H1 (cell line): ENCODE results near the gene KIAA1671. TPM values are rescaled to one million over a fixed set of nuclear protein-coding genes. Genes with fewer than 3 reads are reported as not detected.

ENCODE experiments used
- CTCF ChIA-PET: fragments of 300-600 bp; sonication (Branson Sonifier 250); formaldehyde crosslinking; loops from one replicate; lab custom pipeline; 2021; ENCODE audit not compliant: partially characterized antibody; lab: Charles Lee
- POLR2A ChIA-PET: fragments of 300-600 bp; sonication (Branson Sonifier 250); formaldehyde crosslinking; loops from one replicate; lab custom pipeline; 2021; ENCODE audit warnings: inconsistent platforms; ENCODE audit not compliant: partially characterized antibody; lab: Charles Lee
- DNase-seq, 2 experiments: peaks; one replicate each; pipeline versions ENCODE4 v3.0.0 to v3.0.0-alpha.2; 2010 to 2022; ENCODE audit warnings: low spot score in 2 of 2, low read depth in 1 of 2, mixed read lengths in 1 of 2
- FAIRE-seq: peaks from 2 replicates; lab custom pipeline; 2011; peaks lifted over from hg19 to GRCh38; lab: Jason Lieb, UNC
- H2AFZ ChIP-seq: 2 replicates; pipeline ENCODE4 v1.8.1; 2012; ENCODE audit warnings: low read length, inconsistent platforms
- H2AK5ac ChIP-seq: 2 replicates; pipeline ENCODE4 v1.6.1; 2013; ENCODE audit warnings: low read depth, low read length
- H2BK120ac ChIP-seq: replicated peaks from 2 replicates; pipeline ENCODE3; 2013; ENCODE audit warnings: low read depth, low read length, inconsistent platforms
- H2BK12ac ChIP-seq: 2 replicates; pipeline ENCODE4 v1.6.1; 2013; ENCODE audit warnings: low read depth, low read length
- H2BK15ac ChIP-seq: 2 replicates; pipeline ENCODE4 v1.6.1; 2013; ENCODE audit warnings: low read length
- H2BK20ac ChIP-seq: 2 replicates; pipeline ENCODE4 v1.6.1; 2013; ENCODE audit warnings: low read length
- H2BK5ac ChIP-seq: 2 replicates; pipeline ENCODE4 v1.6.1; 2013; ENCODE audit warnings: low read depth, low read length
- H3K14ac ChIP-seq: 2 replicates; pipeline ENCODE4 v1.6.1; 2013; ENCODE audit warnings: inconsistent platforms; ENCODE audit not compliant: insufficient read length
- H3K18ac ChIP-seq: 2 replicates; pipeline ENCODE4 v1.6.1; 2013; ENCODE audit warnings: low read length; ENCODE audit errors: extremely low read depth
- H3K23ac ChIP-seq: 2 replicates; pipeline ENCODE4 v1.6.1; 2013; ENCODE audit warnings: inconsistent platforms; ENCODE audit not compliant: insufficient read length
- H3K23me2 ChIP-seq: 2 replicates; pipeline ENCODE4 v1.6.1; 2013; ENCODE audit warnings: low read depth, low read length
- H3K27ac ChIP-seq: 2 replicates; pipeline ENCODE4 v1.6.1; 2011; ENCODE audit warnings: low read depth, low read length, inconsistent platforms
- H3K27me3 ChIP-seq, 4 experiments: replicated peaks in 1 of 4; 1 replicate in 1 of 4; 2 replicates in 3 of 4; pipeline versions ENCODE4 v1.6.1 to v1.8.1; 2011 to 2013; ENCODE audit warnings: low read length in 3 of 4, mild to moderate bottlenecking in 3 of 4, inconsistent platforms in 2 of 4, mixed read lengths in 2 of 4, moderate library complexity in 1 of 4; ENCODE audit not compliant: control insufficient read depth in 3 of 4, insufficient read depth in 3 of 4; ENCODE audit errors: extremely low read depth in 1 of 4
- H3K36me3 ChIP-seq, 4 experiments: 2 replicates each; pipeline versions ENCODE4 v1.6.1 to v1.8.1; 2011 to 2013; ENCODE audit warnings: mild to moderate bottlenecking in 4 of 4, low read length in 3 of 4, moderate library complexity in 2 of 4, control low read depth in 1 of 4, inconsistent platforms in 1 of 4; ENCODE audit not compliant: insufficient read depth in 4 of 4, control insufficient read depth in 2 of 4
- H3K4ac ChIP-seq: replicated peaks from 2 replicates; pipeline ENCODE3; 2013; ENCODE audit warnings: low read length, low read depth, mixed read lengths, inconsistent platforms; ENCODE audit not compliant: insufficient read length
- H3K4me1 ChIP-seq, 4 experiments: replicated peaks in 1 of 4; 1 replicate in 1 of 4; 2 replicates in 3 of 4; pipeline versions ENCODE4 v1.6.1 to v1.8.1; 2011 to 2013; ENCODE audit warnings: low read length in 3 of 4, inconsistent platforms in 2 of 4, mixed read lengths in 1 of 4; ENCODE audit not compliant: insufficient read depth in 4 of 4, control insufficient read depth in 3 of 4
- H3K4me2 ChIP-seq, 2 experiments: 2 replicates each; pipeline versions ENCODE4 v1.6.1 to v1.8.1; 2011 to 2013; ENCODE audit warnings: low read depth in 2 of 2, low read length in 2 of 2, control low read depth in 1 of 2, inconsistent platforms in 1 of 2, mild to moderate bottlenecking in 1 of 2; ENCODE audit not compliant: insufficient read depth in 1 of 2
- H3K4me3 ChIP-seq, 4 experiments: fragments of 200-600, 300-600 bp in 1 of 4; sonication (generic), shearing (Covaris generic), sonication (Bioruptor Twin) in 1 of 4; 2 replicates each; pipeline versions ENCODE4 v1.5.1 to v1.8.1; 2011 to 2016; ENCODE audit warnings: low read length in 4 of 4, low read depth in 3 of 4, control low read depth in 2 of 4, inconsistent platforms in 2 of 4, mild to moderate bottlenecking in 2 of 4, mixed read lengths in 1 of 4, moderate library complexity in 1 of 4; ENCODE audit not compliant: insufficient read depth in 2 of 4; ENCODE audit errors: extremely low read depth in 1 of 4
- H3K56ac ChIP-seq: replicated peaks from 2 replicates; pipeline ENCODE3; 2013; ENCODE audit warnings: low read depth, mild to moderate bottlenecking, mixed read lengths, low read length, inconsistent platforms; ENCODE audit not compliant: insufficient read length
- H3K79me1 ChIP-seq: 2 replicates; pipeline ENCODE4 v1.6.1; 2013; ENCODE audit warnings: low read depth, low read length, control low read depth
- H3K79me2 ChIP-seq, 2 experiments: 2 replicates each; pipeline versions ENCODE4 v1.6.1 to v1.8.1; 2012 to 2013; ENCODE audit warnings: low read length in 2 of 2, mild to moderate bottlenecking in 2 of 2, inconsistent platforms in 1 of 2; ENCODE audit not compliant: insufficient read depth in 2 of 2, control insufficient read depth in 1 of 2
- H3K9ac ChIP-seq, 4 experiments: replicated peaks in 1 of 4; 1 replicate in 1 of 4; 2 replicates in 3 of 4; pipeline versions ENCODE4 v1.6.1 to v1.8.1; 2011 to 2013; ENCODE audit warnings: low read depth in 3 of 4, low read length in 3 of 4, control low read depth in 2 of 4, mild to moderate bottlenecking in 2 of 4, moderate library complexity in 2 of 4, inconsistent platforms in 1 of 4; ENCODE audit errors: extremely low read depth in 1 of 4
- H3K9me3 ChIP-seq, 2 experiments: 2 replicates each; pipeline versions ENCODE4 v1.6.1 to v1.8.1; 2012 to 2013; ENCODE audit warnings: mild to moderate bottlenecking in 2 of 2, moderate library complexity in 2 of 2, control low read depth in 1 of 2, inconsistent platforms in 1 of 2, low read depth in 1 of 2, low read length in 1 of 2, mixed read lengths in 1 of 2; ENCODE audit not compliant: insufficient read depth in 2 of 2
- H4K20me1 ChIP-seq, 2 experiments: replicated peaks in 1 of 2; 2 replicates each; pipeline versions ENCODE3 to v1.8.1; 2011 to 2013; ENCODE audit warnings: inconsistent platforms in 2 of 2, low read length in 2 of 2, mild to moderate bottlenecking in 1 of 2; ENCODE audit not compliant: insufficient read depth in 2 of 2, control insufficient read depth in 1 of 2
- H4K5ac ChIP-seq: 2 replicates; pipeline ENCODE4 v1.6.1; 2013; ENCODE audit warnings: low read length, low read depth, mixed read lengths, inconsistent platforms; ENCODE audit not compliant: insufficient read length
- H4K8ac ChIP-seq: 2 replicates; pipeline ENCODE4 v1.8.0; 2013; ENCODE audit warnings: mild to moderate bottlenecking, moderate library complexity, low read length, inconsistent platforms; ENCODE audit not compliant: insufficient read depth; ENCODE audit errors: extremely low read depth
- H4K91ac ChIP-seq: replicated peaks from 2 replicates; pipeline ENCODE3; 2013; ENCODE audit warnings: low read length, mixed read lengths, inconsistent platforms; ENCODE audit not compliant: insufficient read length
- BCL11A ChIP-seq, 2 experiments: IDR thresholded peaks; one replicate each; pipeline ENCODE4 v1.6.1; 2011; ENCODE audit warnings: low read depth in 2 of 2, low read length in 2 of 2, mild to moderate bottlenecking in 2 of 2
- SP2 ChIP-seq: IDR thresholded peaks from 2 replicates; pipeline ENCODE4 v1.6.1; 2012; ENCODE audit warnings: mild to moderate bottlenecking, low read length, inconsistent platforms
- WGBS, 2 experiments: shearing (Covaris generic) in 1 of 2; methylation state at CpG; one replicate each; pipeline versions ENCODE4 v1.1.6 to v1.1.7; 2013 to 2015; ENCODE audit warnings: low lambda C conversion rate in 2 of 2, mixed read lengths in 2 of 2, inconsistent platforms in 1 of 2, low coverage in 1 of 2, missing lambda C conversion rate in 1 of 2; ENCODE audit not compliant: insufficient replicate concordance in 2 of 2, insufficient coverage in 1 of 2, insufficient read length in 1 of 2; ENCODE audit errors: extremely low coverage in 1 of 2, missing lambda C conversion rate in 1 of 2; 5-methylcytosine and 5-hydroxymethylcytosine counted together
- polyA plus RNA-seq, 7 experiments: library from polyadenylated mRNA; depleted of rRNA in 3 of 7; stranded (reverse) in 5 of 7; unstranded in 2 of 7; fragments of >200 nt in 5 of 7; fragments of 200-250 nt in 2 of 7; gene quantifications; 1 replicate in 5 of 7; 2 replicates in 1 of 7; 4 replicates in 1 of 7; pipeline versions ENCODE4 v1.2.1 to v1.2.3, GENCODE V29; 2011 to 2013; ENCODE audit warnings: missing spikeins in 2 of 7, mixed read lengths in 2 of 7
- total RNA-seq: library from RNA; stranded (reverse); fragmentation: NEBNext Ultra II Directional; extraction: Animal tissue kit (Norgen Biotek cat#: 25700); gene quantifications from 2 replicates; pipeline ENCODE4 v1.2.1, GENCODE V29; 2021

KIAA1671 gene
- total and polyA plus RNA-seq, 2 of the 8 experiments (the other 6 are each of a cell fraction or from before 2014, with no cell fraction given): 6.4 to 23.9 TPM

DNA sequence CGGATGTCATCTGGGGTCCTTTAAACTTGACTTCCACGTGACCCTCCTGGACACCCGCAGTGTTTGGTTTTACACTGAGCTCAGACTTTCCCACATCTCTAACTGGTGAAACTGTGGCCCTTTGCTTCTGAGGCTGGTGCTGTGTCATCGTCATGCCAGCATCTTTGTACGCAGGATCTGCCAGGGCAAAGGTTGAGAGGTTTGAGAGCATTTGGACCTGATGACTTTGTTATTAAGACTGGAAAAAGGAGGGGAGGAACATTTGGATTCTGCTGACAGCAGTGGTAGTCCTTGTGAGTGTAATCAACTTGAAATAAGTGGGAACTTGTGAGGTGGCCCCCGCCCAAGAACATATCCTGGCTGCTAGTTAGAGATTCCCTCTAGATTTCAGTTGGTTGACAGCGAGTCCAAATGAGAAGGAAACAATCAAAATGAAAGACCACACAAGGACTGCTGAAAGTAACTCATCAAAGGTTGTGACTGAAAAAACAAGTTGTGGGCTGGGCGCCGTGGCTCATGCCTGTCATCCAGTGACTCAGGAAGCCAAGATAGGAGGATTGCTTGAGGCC is 102.5 kb downstream of the KIAA1671 start:
- H3K23ac ChIP-seq: no peak overlapping the region
- TF ChIP-seq SP2: no peak
- TF ChIP-seq BCL11A (IDR thresholded peaks at IDR 0.05; ENCODE audit: low read depth in 2 of 2, low read length in 2 of 2): no peak
- TF ChIP-seq, all 59 proteins: peak for 0
- ChIA-PET POLR2A (interaction anchor here (1.0 kb wide), 1 partner anchor 87 kb away, joined by 3 read pairs; no protein-coding TSS in a partner anchor), CTCF (interaction anchor here (1.0 to 11.6 kb wide), 8 partner anchors 25 to 285 kb away, joined by 3 to 221 read pairs (median 7); partner anchors contain the start of genes KIAA1671 and LHFPL7)
- Histone ChIP-seq H2BK15ac (no peak overlapping the region), H3K14ac (no peak overlapping the region), H3K79me2 (no peaks in the 10 kb centered on the region), H3K4me1 (peaks cover 0 to 2% (median 0%) of the 10 kb centered on the region in 4 experiments; a peak in 1 of 7 replicates), H3K9me3 (peaks cover 10 to 11% of the 10 kb centered on the region in 2 experiments; a peak in 3 of 4 replicates), H2AFZ (no peak overlapping the region), H2BK12ac (0 out of 2 replicates have a peak overlapping the region, but pooled peaks have one; percentile 11), H3K4me2 (no peak overlapping the region), H3K27ac (no peak overlapping the region), H3K56ac (no peak overlapping the region), H3K79me1 (no peaks in the 10 kb centered on the region), H4K8ac (no peak overlapping the region), H3K27me3 (no peaks in the 10 kb centered on the region), H3K4ac (no peak overlapping the region), H3K36me3 (peaks cover 1 to 9% (median 5%) of the 10 kb centered on the region in 4 experiments; a peak in 5 of 8 replicates), H2BK20ac (no peak overlapping the region), H3K9ac (no peak overlapping the region), H2BK120ac (no peak overlapping the region), H2AK5ac (no peak overlapping the region), H3K23me2 (no peaks in the 10 kb centered on the region), H3K4me3 (no peak overlapping the region), H4K5ac (no peak overlapping the region), H4K91ac (no peak overlapping the region), H4K20me1 (peaks cover 1 to 3% of the 10 kb centered on the region in 2 experiments), H2BK5ac (no peak overlapping the region), H3K18ac (no peak overlapping the region)
- FAIRE-seq (no peak), DNase-seq (no peak)
- WGBS, 2 experiments: 80% methylated on average over 9 of the region's 9 CpGs; no CpG with 5 or more reads in 1 of the 2 experiments
